Astrocyte (in vitro differentiated cells and primary cell): ENCODE results near the gene MMEL1. TPM values are rescaled to one million over a fixed set of nuclear protein-coding genes. Genes with fewer than 3 reads are reported as not detected.

Experiments used
- DNase-seq: peaks from one replicate; pipeline ENCODE4 v3.0.0-alpha.2; 2010; ENCODE audit warnings: low read depth
- FAIRE-seq: peaks from 2 replicates; lab custom pipeline; 2011; peaks lifted over from hg19 to GRCh38; lab: Jason Lieb, UNC
- H2AFZ ChIP-seq: 2 replicates; pipeline ENCODE4 v1.6.0; 2012; ENCODE audit warnings: low read depth, low read length, inconsistent platforms
- H3K27ac ChIP-seq: 2 replicates; pipeline ENCODE4 v1.5.1; 2011; ENCODE audit warnings: low read depth, low read length, inconsistent platforms
- H3K27me3 ChIP-seq: 2 replicates; pipeline ENCODE4 v1.6.0; 2011; ENCODE audit warnings: low read length, inconsistent platforms; ENCODE audit not compliant: insufficient read depth
- H3K36me3 ChIP-seq: 2 replicates; pipeline ENCODE4 v1.5.1; 2011; ENCODE audit warnings: low read length, inconsistent platforms; ENCODE audit not compliant: insufficient read depth
- H3K4me1 ChIP-seq: 2 replicates; pipeline ENCODE4 v1.5.1; 2011; ENCODE audit warnings: low read length, inconsistent platforms; ENCODE audit not compliant: insufficient read depth
- H3K4me2 ChIP-seq: 2 replicates; pipeline ENCODE4 v1.6.0; 2012; ENCODE audit warnings: low read length, inconsistent platforms
- H3K4me3 ChIP-seq: 2 replicates; pipeline ENCODE4 v1.5.1; 2011; ENCODE audit warnings: low read depth, mild to moderate bottlenecking, low read length, inconsistent platforms; ENCODE audit not compliant: insufficient read depth
- H3K79me2 ChIP-seq: 2 replicates; pipeline ENCODE4 v1.6.0; 2012; ENCODE audit warnings: mild to moderate bottlenecking, low read length, inconsistent platforms; ENCODE audit not compliant: insufficient read depth
- H3K9ac ChIP-seq: 2 replicates; pipeline ENCODE4 v1.6.0; 2012; ENCODE audit warnings: mild to moderate bottlenecking, low read length, inconsistent platforms
- H3K9me3 ChIP-seq: 2 replicates; pipeline ENCODE4 v1.5.1; 2012; ENCODE audit warnings: low read depth, mild to moderate bottlenecking, low read length, inconsistent platforms; ENCODE audit not compliant: insufficient read depth
- H4K20me1 ChIP-seq: 2 replicates; pipeline ENCODE4 v1.6.0; 2012; ENCODE audit warnings: low read length, inconsistent platforms; ENCODE audit not compliant: insufficient read depth
- H3K27ac Mint-ChIP-seq: one replicate; pipeline ENCODE4 v1.8.0; 2021; ENCODE audit warnings: mild to moderate bottlenecking, mixed read lengths; ENCODE audit not compliant: unreplicated experiment
- H3K27me3 Mint-ChIP-seq: one replicate; pipeline ENCODE4 v1.8.0; 2021; ENCODE audit warnings: low read depth, mixed read lengths; ENCODE audit not compliant: unreplicated experiment
- H3K36me3 Mint-ChIP-seq: one replicate; pipeline ENCODE4 v1.8.0; 2021; ENCODE audit warnings: low read depth, mixed read lengths; ENCODE audit not compliant: unreplicated experiment
- H3K4me1 Mint-ChIP-seq: one replicate; pipeline ENCODE4 v1.8.0; 2021; ENCODE audit warnings: low read depth, mixed read lengths; ENCODE audit not compliant: unreplicated experiment
- H3K4me3 Mint-ChIP-seq: one replicate; pipeline ENCODE4 v1.8.0; 2021; ENCODE audit warnings: mild to moderate bottlenecking, moderate library complexity, mixed read lengths; ENCODE audit not compliant: unreplicated experiment
- H3K9me3 Mint-ChIP-seq: one replicate; pipeline ENCODE4 v1.8.0; 2021; ENCODE audit warnings: mild to moderate bottlenecking, mixed read lengths; ENCODE audit not compliant: unreplicated experiment
- EZH2 ChIP-seq: IDR thresholded peaks from 2 replicates; pipeline ENCODE4 v1.6.1; 2012; ENCODE audit warnings: mild to moderate bottlenecking, low read length, inconsistent platforms; ENCODE audit not compliant: insufficient read depth
- total RNA-seq: library from RNA; stranded (reverse); gene quantifications from 2 replicates; pipeline ENCODE4 v1.2.1, GENCODE V29; 2021
- TF ChIP-seq, protein P1 (sequence below): IDR thresholded peaks from 2 replicates; pipeline ENCODE4 v1.5.1; 2011; ENCODE audit warnings: low read depth, mild to moderate bottlenecking, inconsistent platforms, low read length, moderate library complexity; ENCODE audit not compliant: insufficient read depth

The MMEL1 gene
- total RNA-seq, 1 donor from 2014 or later, result not detected

DNA sequence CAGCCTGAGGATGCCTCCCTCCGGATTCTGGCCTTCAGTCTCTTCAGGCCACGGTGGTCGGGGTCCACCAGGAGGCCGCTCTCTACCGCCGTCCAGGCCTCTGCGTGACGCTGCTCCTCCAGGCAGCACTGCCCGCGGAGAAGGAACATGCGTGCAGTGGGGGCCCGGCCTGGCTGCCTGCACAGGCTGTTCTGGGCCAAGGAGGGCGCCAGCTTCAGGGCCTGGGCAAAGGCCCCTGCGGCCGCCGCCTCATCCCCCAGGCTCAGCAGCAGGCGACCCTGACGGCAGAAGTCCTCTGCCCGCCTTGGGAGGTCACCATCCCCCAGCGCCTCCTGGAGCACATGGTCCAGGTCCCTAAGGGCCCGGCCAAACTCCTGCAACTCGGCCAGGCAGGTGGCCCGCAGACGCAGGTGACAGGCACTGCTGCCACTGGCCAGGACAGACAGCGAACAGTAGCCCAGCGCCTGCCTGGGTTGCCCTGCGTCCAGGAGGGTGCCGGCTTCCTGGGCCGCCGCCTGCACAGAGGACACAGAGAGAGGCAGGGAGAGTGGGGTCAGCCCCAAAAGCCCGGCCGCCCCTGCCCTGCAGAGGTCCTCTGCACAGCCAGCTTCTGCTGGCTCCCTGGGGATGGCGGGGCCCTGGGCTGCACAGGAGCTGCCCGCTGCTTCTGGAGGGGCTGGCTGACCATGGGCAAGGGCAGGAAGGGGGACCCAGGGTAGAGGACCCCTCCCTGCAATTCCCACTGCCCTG is 8.7 kb upstream of the MMEL1 start:
- TF ChIP-seq, protein P1, sequence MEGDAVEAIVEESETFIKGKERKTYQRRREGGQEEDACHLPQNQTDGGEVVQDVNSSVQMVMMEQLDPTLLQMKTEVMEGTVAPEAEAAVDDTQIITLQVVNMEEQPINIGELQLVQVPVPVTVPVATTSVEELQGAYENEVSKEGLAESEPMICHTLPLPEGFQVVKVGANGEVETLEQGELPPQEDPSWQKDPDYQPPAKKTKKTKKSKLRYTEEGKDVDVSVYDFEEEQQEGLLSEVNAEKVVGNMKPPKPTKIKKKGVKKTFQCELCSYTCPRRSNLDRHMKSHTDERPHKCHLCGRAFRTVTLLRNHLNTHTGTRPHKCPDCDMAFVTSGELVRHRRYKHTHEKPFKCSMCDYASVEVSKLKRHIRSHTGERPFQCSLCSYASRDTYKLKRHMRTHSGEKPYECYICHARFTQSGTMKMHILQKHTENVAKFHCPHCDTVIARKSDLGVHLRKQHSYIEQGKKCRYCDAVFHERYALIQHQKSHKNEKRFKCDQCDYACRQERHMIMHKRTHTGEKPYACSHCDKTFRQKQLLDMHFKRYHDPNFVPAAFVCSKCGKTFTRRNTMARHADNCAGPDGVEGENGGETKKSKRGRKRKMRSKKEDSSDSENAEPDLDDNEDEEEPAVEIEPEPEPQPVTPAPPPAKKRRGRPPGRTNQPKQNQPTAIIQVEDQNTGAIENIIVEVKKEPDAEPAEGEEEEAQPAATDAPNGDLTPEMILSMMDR, result no peak
- no peak for TF ChIP-seq EZH2
- no peak overlapping the region for H3K27ac ChIP-seq
- H3K4me3 ChIP-seq, result no peak overlapping the region
- FAIRE-seq (no peak), DNase-seq (no peak)
- H3K36me3 ChIP-seq, result no peaks in the 10 kb centered on the region
- H3K4me3 Mint-ChIP-seq, result peak overlapping the region; percentile 89
- no peaks in the 10 kb centered on the region for H3K36me3 Mint-ChIP-seq
- peaks cover 6% of the 10 kb centered on the region for H3K9me3 Mint-ChIP-seq
- H3K79me2 ChIP-seq, result no peaks in the 10 kb centered on the region
- peak overlapping the region; percentile 90 for H3K9ac ChIP-seq
- no peak overlapping the region for H2AFZ ChIP-seq
- no peak overlapping the region for H3K27ac Mint-ChIP-seq
- H3K4me1 ChIP-seq, result peaks cover 7% of the 10 kb centered on the region
- no peaks in the 10 kb centered on the region for H4K20me1 ChIP-seq
- peaks cover 11% of the 10 kb centered on the region for H3K27me3 Mint-ChIP-seq
- H3K4me1 Mint-ChIP-seq, result peaks cover 2% of the 10 kb centered on the region
- peak overlapping the region; percentile 99 for H3K4me2 ChIP-seq
- H3K9me3 ChIP-seq, result peaks cover 6% of the 10 kb centered on the region
- H3K27me3 ChIP-seq, result no peaks in the 10 kb centered on the region

DNA sequence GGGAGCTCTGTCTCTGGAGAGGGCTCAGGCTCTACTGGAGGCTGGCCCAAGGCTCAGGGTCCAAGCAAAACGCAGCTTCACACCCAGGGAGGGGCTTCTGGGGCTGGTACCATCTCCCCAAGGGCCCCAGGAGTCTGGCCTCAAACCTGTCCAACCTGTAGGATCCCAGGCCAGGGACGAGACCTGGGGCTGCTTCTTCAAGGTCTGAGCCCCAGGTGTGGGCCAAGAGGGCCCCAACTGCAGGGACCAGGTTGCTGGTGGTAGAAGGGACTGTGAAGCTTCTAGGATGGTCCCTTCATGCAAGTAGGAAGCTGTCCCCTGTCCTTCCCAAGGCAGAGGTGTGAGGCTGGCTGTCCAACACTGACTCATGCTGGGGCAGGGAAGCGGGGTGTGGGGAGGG is 7.8 kb upstream of the MMEL1 start:
- no peak overlapping the region for H2AFZ ChIP-seq
- DNase-seq, result no peak
- Mint-ChIP-seq H3K27ac (no peak overlapping the region), H3K4me1 (peaks cover 2% of the 10 kb centered on the region), H3K36me3 (no peaks in the 10 kb centered on the region), H3K9me3 (peaks cover 4% of the 10 kb centered on the region), H3K27me3 (peaks cover 21% of the 10 kb centered on the region), H3K4me3 (no peak overlapping the region)
- no peak for FAIRE-seq
- peaks cover 6% of the 10 kb centered on the region for H3K9me3 ChIP-seq
- no peaks in the 10 kb centered on the region for H3K79me2 ChIP-seq
- H3K4me2 ChIP-seq, result no peak overlapping the region
- H3K27ac ChIP-seq, result no peak overlapping the region
- no peaks in the 10 kb centered on the region for H4K20me1 ChIP-seq
- H3K36me3 ChIP-seq, result no peaks in the 10 kb centered on the region
- H3K4me1 ChIP-seq, result peaks cover 7% of the 10 kb centered on the region
- no peaks in the 10 kb centered on the region for H3K27me3 ChIP-seq
- TF ChIP-seq, protein P1, result no peak
- no peak for TF ChIP-seq EZH2
- no peak overlapping the region for H3K9ac ChIP-seq
- H3K4me3 ChIP-seq, result no peak overlapping the region
